Measurements from ENCODE around the gene NLRP12. TPM values are rescaled to one million over a fixed set of nuclear protein-coding genes. Genes with fewer than 3 reads are reported as not detected.

Gene NLRP12
- polyA plus RNA-seq, 2 of the 4 experiments (the other 2 are of a cell fraction), result 0.03 TPM

GRCh38 chr19:53865918-53866864, 42.1 kb upstream of the NLRP12 start (continued):
- peak; percentile 33; the same call in 1 of the 2 replicates for TF ChIP-seq GATA3 (IDR thresholded peaks at IDR 0.05; ENCODE audit: borderline replicate concordance)
- TF ChIP-seq HOXB13 (CRISPR knock-in tag; IDR thresholded peaks at IDR 0.05; ENCODE audit: low read depth), result no peak
- TF ChIP-seq HOXA7 (CRISPR knock-in tag; IDR thresholded peaks at IDR 0.05), result peak; percentile 93
- peak; percentile 61 for TF ChIP-seq MAX (IDR thresholded peaks at IDR 0.05)
- TF ChIP-seq FOSB (CRISPR knock-in tag; IDR thresholded peaks at IDR 0.05), result peak; percentile 94
- no peak for TF ChIP-seq CTCF (IDR thresholded peaks at IDR 0.05)
- no peak for TF ChIP-seq ATOH8 (CRISPR knock-in tag; IDR thresholded peaks at IDR 0.05; ENCODE audit: low read depth)
- TF ChIP-seq RARB (CRISPR knock-in tag; IDR thresholded peaks at IDR 0.05), result peak; percentile 88
- no peak for TF ChIP-seq MAFK (IDR thresholded peaks at IDR 0.05; ENCODE audit: partially characterized antibody)

DNA sequence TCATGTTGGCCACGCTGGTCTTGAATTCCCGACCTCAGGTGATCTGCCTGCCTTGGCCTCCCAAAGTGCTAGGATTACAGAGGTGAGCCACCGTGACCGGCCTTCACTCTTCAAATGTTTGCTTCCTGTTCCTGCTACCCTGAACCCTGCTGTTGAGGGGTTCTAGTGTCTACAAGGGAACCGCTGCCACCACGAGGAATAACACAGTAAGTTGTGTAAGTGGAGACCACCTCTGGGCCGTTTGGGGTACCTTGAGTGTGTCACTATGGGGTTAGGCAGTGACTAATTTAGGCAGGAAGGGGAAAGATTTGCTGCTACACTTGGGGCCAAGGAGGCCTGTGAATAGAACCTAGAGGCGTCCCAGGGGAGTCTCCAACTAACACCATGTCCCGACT, 41.4 kb upstream of the NLRP12 start:
- under 1% methylated on average over 9 of the region's 9 CpGs for WGBS (ENCODE audit: missing lambda C conversion rate)
- FAIRE-seq, result no peak
- ChIA-PET CTCF (interaction anchor here (0.8 to 3.9 kb wide), 13 partner anchors 13 to 165 kb away, joined by 3 to 27 read pairs (median 4); no protein-coding TSS in a partner anchor), POLR2A (interaction anchor here (0.6 to 4.2 kb wide), 17 partner anchors 9 to 583 kb away, joined by 3 to 54 read pairs (median 4); partner anchors contain the start of genes CNOT3, LENG8 and MBOAT7)
- Histone ChIP-seq H3K9me3 (no peaks in the 10 kb centered on the region), H3K4me3 (peak overlapping the region; percentile 69), H3K27ac (peak overlapping the region; percentile 94), H3K4me2 (peak overlapping the region; percentile 93), H3K4me1 (peaks cover 32% of the 10 kb centered on the region)
- peak; percentile 8 to 19; a peak in 4 of 6 replicates for ATAC-seq
- DNase-seq (ENCODE audit: low read depth in 1 of 2, low spot score in 1 of 2), result peak in 1 of 2 experiments; percentile 43
- TF ChIP-seq ZSCAN20 (CRISPR knock-in tag; IDR thresholded peaks at IDR 0.05) (no peak), HMGXB4 (CRISPR knock-in tag; IDR thresholded peaks at IDR 0.05; ENCODE audit: borderline replicate concordance) (peak; percentile 76; the same call in 1 of the 2 replicates), CBX2 (IDR thresholded peaks at IDR 0.05; ENCODE audit: borderline replicate concordance, low read depth) (no peak), ESRRA (IDR thresholded peaks at IDR 0.05; ENCODE audit: borderline replicate concordance, low read length) (no peak), JUN (IDR thresholded peaks at IDR 0.05) (no peak; a peak in 1 of 5 replicates), NFE2L2 (conservative IDR thresholded peaks at IDR 0.05; ENCODE audit: low read length) (no peak), CHD4 (IDR thresholded peaks at IDR 0.05; ENCODE audit: borderline replicate concordance) (no peak), FOSL2 (IDR thresholded peaks at IDR 0.05) (no peak), FOSL2 (CRISPR knock-in tag; IDR thresholded peaks at IDR 0.05) (no peak), NPAS2 (CRISPR knock-in tag; IDR thresholded peaks at IDR 0.05; ENCODE audit: borderline replicate concordance) (no peak), TP53 (CRISPR knock-in tag; IDR thresholded peaks at IDR 0.05) (peak; percentile 71; the same call in 1 of the 2 replicates), ZNF302 (CRISPR knock-in tag; IDR thresholded peaks at IDR 0.05) (no peak), TFCP2L1 (CRISPR knock-in tag; IDR thresholded peaks at IDR 0.05) (no peak), POLR2AphosphoS2 (conservative IDR thresholded peaks at IDR 0.05; ENCODE audit: low read length) (no peak), MAX (IDR thresholded peaks at IDR 0.05) (no peak), EP300 (IDR thresholded peaks at IDR 0.05) (no peak), MAZ (IDR thresholded peaks at IDR 0.05; ENCODE audit: borderline replicate concordance, low read depth, low read length) (no peak), HDAC2 (IDR thresholded peaks at IDR 0.05) (no peak), RARB (CRISPR knock-in tag; IDR thresholded peaks at IDR 0.05) (no peak), HOXB13 (CRISPR knock-in tag; IDR thresholded peaks at IDR 0.05; ENCODE audit: low read depth) (peak; percentile 46; the same call in 1 of the 2 replicates), NR3C1 (IDR thresholded peaks at IDR 0.05) (no peak)
- TF ChIP-seq, protein P1, sequence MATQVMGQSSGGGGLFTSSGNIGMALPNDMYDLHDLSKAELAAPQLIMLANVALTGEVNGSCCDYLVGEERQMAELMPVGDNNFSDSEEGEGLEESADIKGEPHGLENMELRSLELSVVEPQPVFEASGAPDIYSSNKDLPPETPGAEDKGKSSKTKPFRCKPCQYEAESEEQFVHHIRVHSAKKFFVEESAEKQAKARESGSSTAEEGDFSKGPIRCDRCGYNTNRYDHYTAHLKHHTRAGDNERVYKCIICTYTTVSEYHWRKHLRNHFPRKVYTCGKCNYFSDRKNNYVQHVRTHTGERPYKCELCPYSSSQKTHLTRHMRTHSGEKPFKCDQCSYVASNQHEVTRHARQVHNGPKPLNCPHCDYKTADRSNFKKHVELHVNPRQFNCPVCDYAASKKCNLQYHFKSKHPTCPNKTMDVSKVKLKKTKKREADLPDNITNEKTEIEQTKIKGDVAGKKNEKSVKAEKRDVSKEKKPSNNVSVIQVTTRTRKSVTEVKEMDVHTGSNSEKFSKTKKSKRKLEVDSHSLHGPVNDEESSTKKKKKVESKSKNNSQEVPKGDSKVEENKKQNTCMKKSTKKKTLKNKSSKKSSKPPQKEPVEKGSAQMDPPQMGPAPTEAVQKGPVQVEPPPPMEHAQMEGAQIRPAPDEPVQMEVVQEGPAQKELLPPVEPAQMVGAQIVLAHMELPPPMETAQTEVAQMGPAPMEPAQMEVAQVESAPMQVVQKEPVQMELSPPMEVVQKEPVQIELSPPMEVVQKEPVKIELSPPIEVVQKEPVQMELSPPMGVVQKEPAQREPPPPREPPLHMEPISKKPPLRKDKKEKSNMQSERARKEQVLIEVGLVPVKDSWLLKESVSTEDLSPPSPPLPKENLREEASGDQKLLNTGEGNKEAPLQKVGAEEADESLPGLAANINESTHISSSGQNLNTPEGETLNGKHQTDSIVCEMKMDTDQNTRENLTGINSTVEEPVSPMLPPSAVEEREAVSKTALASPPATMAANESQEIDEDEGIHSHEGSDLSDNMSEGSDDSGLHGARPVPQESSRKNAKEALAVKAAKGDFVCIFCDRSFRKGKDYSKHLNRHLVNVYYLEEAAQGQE (IDR thresholded peaks at IDR 0.05), result no peak
- TF ChIP-seq, protein P2, sequence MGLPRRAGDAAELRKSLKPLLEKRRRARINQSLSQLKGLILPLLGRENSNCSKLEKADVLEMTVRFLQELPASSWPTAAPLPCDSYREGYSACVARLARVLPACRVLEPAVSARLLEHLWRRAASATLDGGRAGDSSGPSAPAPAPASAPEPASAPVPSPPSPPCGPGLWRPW (IDR thresholded peaks at IDR 0.05), result no peak
